ENCODE results near the gene HOXA13. TPM values are rescaled to one million over a fixed set of nuclear protein-coding genes. Genes with fewer than 3 reads are reported as not detected.

HOXA13 gene
- total RNA-seq, 2 donors from 2014 or later = not detected

DNA sequence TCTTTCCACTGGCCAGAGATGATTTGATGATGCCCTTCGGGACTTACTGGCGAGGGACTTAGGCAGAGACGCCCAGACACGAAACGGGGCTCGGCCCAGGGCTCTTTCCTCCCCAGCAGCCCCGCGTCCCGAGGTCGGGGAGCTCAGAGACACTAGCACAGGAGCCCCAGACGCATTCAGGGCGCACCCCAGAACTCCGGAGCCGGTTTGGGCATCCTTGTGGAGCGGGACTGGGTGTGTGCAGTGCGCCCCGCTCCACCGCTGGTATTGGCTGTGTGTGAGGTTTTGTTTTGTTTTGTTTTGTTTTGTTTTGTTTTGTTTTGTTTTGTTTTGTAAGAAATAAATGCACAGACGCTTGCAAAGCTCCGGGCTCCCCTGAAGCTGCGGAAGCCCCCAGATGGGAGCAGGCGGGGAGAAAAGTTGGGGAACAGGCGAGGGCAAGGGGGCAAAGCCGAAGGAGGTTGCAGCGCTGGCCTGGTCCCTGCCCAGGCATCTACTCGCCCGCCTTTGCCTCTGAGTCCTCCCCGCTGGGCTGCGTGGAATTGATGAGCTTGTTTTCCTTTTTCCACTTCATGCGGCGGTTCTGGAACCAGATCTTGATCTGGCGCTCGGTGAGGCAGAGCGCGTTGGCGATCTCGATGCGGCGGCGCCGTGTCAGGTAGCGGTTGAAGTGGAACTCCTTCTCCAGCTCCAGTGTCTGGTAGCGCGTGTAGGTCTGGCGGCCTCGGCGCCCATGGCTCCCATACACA lies 54.6 kb downstream of the HOXA13 start:
- peak; percentile 46 for DNase-seq
- H3K27me3 ChIP-seq (ENCODE audit: control insufficient read depth, insufficient read depth, low read length, poor library complexity, severe bottlenecking) = peaks cover 100% of the 10 kb centered on the region
- TF ChIP-seq, protein P1, sequence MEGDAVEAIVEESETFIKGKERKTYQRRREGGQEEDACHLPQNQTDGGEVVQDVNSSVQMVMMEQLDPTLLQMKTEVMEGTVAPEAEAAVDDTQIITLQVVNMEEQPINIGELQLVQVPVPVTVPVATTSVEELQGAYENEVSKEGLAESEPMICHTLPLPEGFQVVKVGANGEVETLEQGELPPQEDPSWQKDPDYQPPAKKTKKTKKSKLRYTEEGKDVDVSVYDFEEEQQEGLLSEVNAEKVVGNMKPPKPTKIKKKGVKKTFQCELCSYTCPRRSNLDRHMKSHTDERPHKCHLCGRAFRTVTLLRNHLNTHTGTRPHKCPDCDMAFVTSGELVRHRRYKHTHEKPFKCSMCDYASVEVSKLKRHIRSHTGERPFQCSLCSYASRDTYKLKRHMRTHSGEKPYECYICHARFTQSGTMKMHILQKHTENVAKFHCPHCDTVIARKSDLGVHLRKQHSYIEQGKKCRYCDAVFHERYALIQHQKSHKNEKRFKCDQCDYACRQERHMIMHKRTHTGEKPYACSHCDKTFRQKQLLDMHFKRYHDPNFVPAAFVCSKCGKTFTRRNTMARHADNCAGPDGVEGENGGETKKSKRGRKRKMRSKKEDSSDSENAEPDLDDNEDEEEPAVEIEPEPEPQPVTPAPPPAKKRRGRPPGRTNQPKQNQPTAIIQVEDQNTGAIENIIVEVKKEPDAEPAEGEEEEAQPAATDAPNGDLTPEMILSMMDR (conservative IDR thresholded peaks at IDR 0.05) = no peak
- H3K4me3 ChIP-seq (ENCODE audit: low read length) = no peak overlapping the region
- H3K4me1 Mint-ChIP-seq = peaks cover 9% of the 10 kb centered on the region
- no peak overlapping the region for H3K9ac ChIP-seq (ENCODE audit: extremely low read depth, low read length, poor library complexity, severe bottlenecking)
- H3K27ac Mint-ChIP-seq = no peak overlapping the region
- H3K4me1 ChIP-seq (ENCODE audit: control insufficient read depth, insufficient read depth, low read length) = no peaks in the 10 kb centered on the region
- H3K4me3 Mint-ChIP-seq = no peak overlapping the region
- peaks cover 100% of the 10 kb centered on the region for H3K27me3 Mint-ChIP-seq (ENCODE audit: insufficient read depth)
- H3K27ac ChIP-seq (ENCODE audit: low read depth, low read length) = no peak overlapping the region
- 69 to 77% methylated on average over 27 to 47 of the region's 47 CpGs for WGBS, 2 experiments (ENCODE audit: insufficient coverage in 1 of 2, insufficient read length in 1 of 2)
- peaks cover 15% of the 10 kb centered on the region for H3K9me3 Mint-ChIP-seq
- peaks cover 16% of the 10 kb centered on the region for H3K9me3 ChIP-seq (ENCODE audit: control insufficient read depth, low read length)
- no peaks in the 10 kb centered on the region for H3K36me3 Mint-ChIP-seq (ENCODE audit: low read depth)
- H3K36me3 ChIP-seq (ENCODE audit: control insufficient read depth, insufficient read depth, low read length) = no peaks in the 10 kb centered on the region

DNA sequence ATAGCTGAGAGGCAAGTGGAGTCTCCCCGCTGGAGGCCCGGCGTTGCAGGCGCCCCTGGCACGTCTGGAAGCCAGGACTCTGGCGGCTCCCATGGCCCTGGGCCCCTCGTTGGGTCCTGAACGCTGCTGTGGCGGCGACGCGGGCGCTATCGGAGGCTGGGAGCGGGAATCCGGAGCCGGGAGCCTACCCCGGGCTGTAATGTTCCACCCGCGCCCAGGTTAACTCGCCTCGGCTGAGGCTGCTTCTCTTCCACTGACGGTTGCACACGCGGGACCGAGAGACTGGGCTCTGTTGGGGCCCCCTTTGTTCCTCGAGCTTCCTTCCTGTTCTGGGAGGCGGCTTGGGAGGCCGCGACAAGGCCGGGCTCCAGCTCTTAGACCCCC lies 55.1 kb downstream of the HOXA13 start:
- Mint-ChIP-seq H3K4me1 (peaks cover 10% of the 10 kb centered on the region), H3K9me3 (peaks cover 15% of the 10 kb centered on the region), H3K27ac (no peak overlapping the region), H3K27me3 (ENCODE audit: insufficient read depth) (peaks cover 100% of the 10 kb centered on the region), H3K4me3 (no peak overlapping the region), H3K36me3 (ENCODE audit: low read depth) (no peaks in the 10 kb centered on the region)
- H3K9me3 ChIP-seq (ENCODE audit: control insufficient read depth, low read length) = peaks cover 16% of the 10 kb centered on the region
- no peaks in the 10 kb centered on the region for H3K36me3 ChIP-seq (ENCODE audit: control insufficient read depth, insufficient read depth, low read length)
- no peaks in the 10 kb centered on the region for H3K4me1 ChIP-seq (ENCODE audit: control insufficient read depth, insufficient read depth, low read length)
- peak; percentile 55 for DNase-seq
- no peak overlapping the region for H3K9ac ChIP-seq (ENCODE audit: extremely low read depth, low read length, poor library complexity, severe bottlenecking)
- no peak overlapping the region for H3K27ac ChIP-seq (ENCODE audit: low read depth, low read length)
- no peak overlapping the region for H3K4me3 ChIP-seq (ENCODE audit: low read length)
- peaks cover 100% of the 10 kb centered on the region for H3K27me3 ChIP-seq (ENCODE audit: control insufficient read depth, insufficient read depth, low read length, poor library complexity, severe bottlenecking)
- 20 to 28% methylated on average over 21 to 31 of the region's 31 CpGs for WGBS, 2 experiments (ENCODE audit: insufficient coverage in 1 of 2, insufficient read length in 1 of 2)
- TF ChIP-seq, protein P1 (conservative IDR thresholded peaks at IDR 0.05) = no peak

Small RNA genes lying within 50 kb of the gene (microRNA-seq; reads per million reads assigned to microRNA genes)
- 4.7 reads per million, percentile 30 among the genes with 10 or more reads in this experiment for gene MIR196B (ENCODE audit: borderline microRNAs expressed)

Other genes starting within 250 kb of the HOXA13 start
- gene HOXA1, start 104.1 kb downstream of the HOXA13 start, total RNA-seq = not detected
- gene HOXA2, start 97.4 kb downstream of the HOXA13 start, total RNA-seq = not detected
- not detected for gene HOXA4, start 69.3 kb downstream of the HOXA13 start, total RNA-seq
- gene HOXA5, start 56.4 kb downstream of the HOXA13 start, total RNA-seq = not detected
- not detected for gene HOXA6, start 52.3 kb downstream of the HOXA13 start, total RNA-seq
- gene HOXA3, start 47.5 kb downstream of the HOXA13 start, total RNA-seq = not detected
- not detected for gene HOXA7, start 43.4 kb downstream of the HOXA13 start, total RNA-seq
- not detected for gene HOXA9, start 34.6 kb downstream of the HOXA13 start, total RNA-seq
- not detected for gene HOXA10, start 25.8 kb downstream of the HOXA13 start, total RNA-seq
- gene HOXA11, start 14.9 kb downstream of the HOXA13 start, total RNA-seq = not detected
- gene EVX1, start 42.7 kb upstream of the HOXA13 start, total RNA-seq = 10 to 100 TPM in 1 of 2 donors, 1 to 10 TPM in 1; 4.9 to 10.7 TPM

Data from endodermal cell (in vitro differentiated cells).